ENCODE data around the gene GLRA1.

- TF ChIP-seq CTCF (IDR thresholded peaks at IDR 0.05) (no peak), POLR2AphosphoS5 (IDR thresholded peaks at IDR 0.05) (no peak), POLR2A (IDR thresholded peaks at IDR 0.05; ENCODE audit: low read depth) (no peak)
Observed at GRCh38 chr5:151937851-151938250, 13.2 kb upstream of the GLRA1 start.

All from esophagus muscularis mucosa (tissue), 3 donors.